Endothelial cell (in vitro differentiated cells): Measurements from ENCODE around the gene EMC10. TPM values are rescaled to one million over a fixed set of nuclear protein-coding genes. Genes with fewer than 3 reads are reported as not detected.

Source experiments
- DNase-seq: peaks from one replicate; pipeline ENCODE4 v3.0.0; 2021; ENCODE audit warnings: low spot score
- H3K27ac Mint-ChIP-seq: one replicate; pipeline ENCODE4 v1.8.0; 2021; ENCODE audit warnings: mixed read lengths, inconsistent platforms; ENCODE audit not compliant: unreplicated experiment
- H3K27me3 Mint-ChIP-seq: one replicate; pipeline ENCODE4 v1.8.0; 2021; ENCODE audit warnings: mild to moderate bottlenecking, moderate library complexity, mixed read lengths, inconsistent platforms; ENCODE audit not compliant: unreplicated experiment
- H3K36me3 Mint-ChIP-seq: one replicate; pipeline ENCODE4 v1.8.0; 2021; ENCODE audit warnings: mild to moderate bottlenecking, low read depth, mixed read lengths, inconsistent platforms; ENCODE audit not compliant: unreplicated experiment
- H3K4me1 Mint-ChIP-seq: one replicate; pipeline ENCODE4 v1.8.0; 2021; ENCODE audit warnings: mild to moderate bottlenecking, mixed read lengths, inconsistent platforms; ENCODE audit not compliant: unreplicated experiment
- H3K4me3 Mint-ChIP-seq: one replicate; pipeline ENCODE4 v1.8.0; 2021; ENCODE audit warnings: mild to moderate bottlenecking, mixed read lengths, inconsistent platforms; ENCODE audit not compliant: unreplicated experiment
- H3K9me3 Mint-ChIP-seq: one replicate; pipeline ENCODE4 v1.8.0; 2021; ENCODE audit warnings: mixed read lengths, inconsistent platforms; ENCODE audit not compliant: unreplicated experiment
- CTCF ChIP-seq: fragments of 200-600 bp; sonication (generic); IDR thresholded peaks from one replicate; pipeline ENCODE4 v1.5.0; 2021; ENCODE audit warnings: antibody characterized with exemption; ENCODE audit not compliant: unreplicated experiment
- total RNA-seq: library from RNA; stranded (reverse); fragmentation: NEBNext Ultra II Directional; extraction: Animal tissue kit (Norgen Biotek cat#: 25700); gene quantifications from one replicate; pipeline ENCODE4 v1.2.1, GENCODE V29; 2021; ENCODE audit not compliant: unreplicated experiment

The EMC10 gene
- total RNA-seq, 1 donor from 2014 or later = 0.21 TPM

- TF ChIP-seq CTCF = no peak
- Mint-ChIP-seq H3K36me3 (peaks cover 9% of the 10 kb centered on the region), H3K27me3 (peaks cover 8% of the 10 kb centered on the region), H3K9me3 (peaks cover 22% of the 10 kb centered on the region), H3K4me1 (no peaks in the 10 kb centered on the region), H3K27ac (no peak overlapping the region), H3K4me3 (no peak overlapping the region)
- DNase-seq = no peak
These were observed 12.0 kb upstream of the EMC10 start for GRCh38 chr19:50464348-50464747.

- peaks cover 9% of the 10 kb centered on the region for H3K36me3 Mint-ChIP-seq
- no peak for DNase-seq
- no peak overlapping the region for H3K4me3 Mint-ChIP-seq
- TF ChIP-seq CTCF = no peak
- no peaks in the 10 kb centered on the region for H3K4me1 Mint-ChIP-seq
- H3K9me3 Mint-ChIP-seq = peaks cover 27% of the 10 kb centered on the region
- no peak overlapping the region for H3K27ac Mint-ChIP-seq
- peaks cover 8% of the 10 kb centered on the region for H3K27me3 Mint-ChIP-seq
These were observed 11.3 kb upstream of the EMC10 start for GRCh38 chr19:50465000-50465399.

GRCh38 chr19:50465986-50466705 lies 10.2 kb upstream of the EMC10 start:
- no peak for TF ChIP-seq CTCF
- Mint-ChIP-seq H3K4me1 (no peaks in the 10 kb centered on the region), H3K27ac (no peak overlapping the region), H3K9me3 (peaks cover 27% of the 10 kb centered on the region), H3K27me3 (peaks cover 8% of the 10 kb centered on the region), H3K4me3 (no peak overlapping the region), H3K36me3 (peaks cover 9% of the 10 kb centered on the region)
- DNase-seq = no peak

GRCh38 chr19:50466706-50467039 lies 9.6 kb upstream of the EMC10 start:
- Mint-ChIP-seq H3K27ac (no peak overlapping the region), H3K36me3 (peaks cover 9% of the 10 kb centered on the region), H3K4me1 (no peaks in the 10 kb centered on the region), H3K9me3 (peaks cover 27% of the 10 kb centered on the region), H3K4me3 (no peak overlapping the region), H3K27me3 (peaks cover 8% of the 10 kb centered on the region)
- no peak for TF ChIP-seq CTCF
- DNase-seq = no peak

- H3K36me3 Mint-ChIP-seq = peaks cover 9% of the 10 kb centered on the region
- no peak overlapping the region for H3K27ac Mint-ChIP-seq
- peaks cover 8% of the 10 kb centered on the region for H3K27me3 Mint-ChIP-seq
- H3K4me1 Mint-ChIP-seq = no peaks in the 10 kb centered on the region
- peaks cover 27% of the 10 kb centered on the region for H3K9me3 Mint-ChIP-seq
- no peak overlapping the region for H3K4me3 Mint-ChIP-seq
- no peak for DNase-seq
- TF ChIP-seq CTCF = no peak
These were observed 8.7 kb upstream of the EMC10 start for GRCh38 chr19:50467566-50467965.
